A549 treated with Mapracorat at 1 μM for 4 hours (cell line): ENCODE results near the gene TSPAN6. TPM values are rescaled to one million over a fixed set of nuclear protein-coding genes. Genes with fewer than 3 reads are reported as not detected.

ENCODE experiments used
- total RNA-seq: library from RNA; stranded (reverse); fragments of 200-300 nt; extraction: Qiagen RNA extraction; gene quantifications from 5 replicates; pipeline ENCODE4 v1.2.3, GENCODE V29; 2022

Gene TSPAN6
- 36.9 to 43.3 TPM (median 38.8 TPM) in 5 replicates for total RNA-seq

DNA sequence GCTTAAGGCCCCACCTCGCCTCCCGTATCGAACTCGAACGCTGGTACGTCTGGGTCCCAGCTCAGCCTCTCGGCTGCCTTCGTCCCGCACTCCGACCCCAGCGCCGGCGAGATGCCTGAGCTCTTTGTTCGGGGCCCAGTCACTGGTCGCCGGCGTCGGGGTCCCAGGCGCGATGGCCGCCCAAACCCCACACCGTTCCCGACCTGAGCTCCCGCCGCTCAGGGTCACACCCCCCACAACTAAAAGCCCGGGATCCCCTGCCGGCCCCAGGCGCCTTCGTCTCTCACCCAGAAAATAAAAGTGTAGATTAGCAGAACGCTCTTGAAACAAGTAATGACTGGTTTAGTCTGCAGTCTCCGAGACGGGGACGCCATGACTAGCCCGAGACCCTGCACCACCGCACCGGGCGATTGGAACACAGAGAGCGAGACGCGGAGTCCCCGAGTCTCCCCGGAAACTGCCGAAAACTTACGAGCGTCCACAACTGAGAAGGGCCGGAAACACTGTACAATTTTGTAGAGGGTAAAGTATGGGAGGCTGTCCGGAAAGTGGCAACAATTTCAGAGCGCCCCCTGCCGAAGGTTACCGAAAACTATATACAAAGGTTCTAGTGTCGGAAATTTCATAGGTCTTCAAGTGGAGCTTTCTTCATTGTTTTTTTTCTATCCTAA is at the start of gene TSPAN6:
Gene TSPAN6, minus strand, starts transcription at position 486 of the 671 bp plus-strand sequence. Its CDS starts 112 bp downstream, at position 374.

DNA sequence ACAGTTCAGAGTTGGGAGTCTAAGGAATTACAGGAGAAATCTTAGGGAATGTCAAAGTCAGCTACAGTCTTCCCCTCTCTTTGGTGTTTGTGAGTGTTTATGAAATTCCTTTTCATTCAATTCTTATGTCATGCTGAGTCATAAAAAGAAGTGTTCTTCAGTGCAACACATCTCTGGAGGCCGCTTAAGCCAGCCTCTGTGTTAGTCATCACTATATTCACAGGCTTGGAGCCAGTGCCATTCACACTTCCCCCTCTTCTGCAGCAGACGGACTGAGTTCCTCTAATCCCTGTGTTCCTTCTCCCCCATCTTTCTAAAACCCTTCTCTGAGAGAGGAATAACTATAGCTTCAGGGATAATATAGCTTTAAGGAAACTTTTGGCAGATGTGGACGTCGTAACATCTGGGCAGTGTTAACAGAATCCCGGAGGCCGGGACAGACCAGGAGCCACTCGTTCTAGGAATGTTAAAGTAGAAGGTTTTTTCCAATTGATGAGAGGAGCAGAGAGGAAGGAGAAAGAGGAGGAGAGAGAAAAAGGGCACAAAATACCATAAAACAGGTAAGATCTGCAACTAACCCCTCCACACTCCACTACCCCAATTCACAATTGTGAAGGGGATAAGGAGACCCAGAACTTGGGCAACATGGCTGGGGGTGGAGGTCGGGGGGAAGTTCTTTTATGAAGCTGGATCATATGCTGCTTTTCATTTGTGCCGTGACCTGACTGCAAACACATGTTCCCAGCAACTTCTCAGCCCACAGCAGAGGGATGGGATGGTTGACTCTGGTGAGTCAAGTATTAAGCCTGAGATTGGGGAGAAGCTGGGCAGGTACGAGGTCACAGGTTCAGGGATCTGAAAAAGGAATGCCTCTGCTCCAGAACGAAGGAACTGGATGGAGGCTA is 7.6 kb upstream of the TSPAN6 start, which contains the start of gene SRPX2:
Gene SRPX2, plus strand, starts transcription at position 244 of the 905 bp plus-strand sequence. CDS start 2,124 bp downstream, outside the sequence.

GRCh38 chrX:100584611-100585010 is 52.0 kb downstream of the TSPAN6 start, which contains the start of gene TNMD:
Gene TNMD, plus strand, starts transcription at chrX:100584936. Its CDS starts 83 bp downstream, at chrX:100585019.

Other genes with a start within 250 kb of the TSPAN6 start
- 0.01 to 0.04 TPM (median 0.02 TPM) in 3 of 5 replicates, not detected in the others for gene PCDH19, start 226.5 kb downstream of the TSPAN6 start, total RNA-seq
- not detected in 5 replicates for gene TNMD, start 51.9 kb downstream of the TSPAN6 start, total RNA-seq
- 2.1 to 3.4 TPM (median 2.7 TPM) in 5 replicates for gene SRPX2, start 7.4 kb upstream of the TSPAN6 start, total RNA-seq
- 2.0 to 4.4 TPM (median 3.0 TPM) in 5 replicates for gene SYTL4, start 95.3 kb upstream of the TSPAN6 start, total RNA-seq
- 29.3 to 32.7 TPM (median 30.9 TPM) in 5 replicates for gene CSTF2, start 183.6 kb upstream of the TSPAN6 start, total RNA-seq
- gene NOX1, start 237.6 kb upstream of the TSPAN6 start, total RNA-seq = 0.07 to 0.14 TPM (median 0.10 TPM) in 3 of 5 replicates, not detected in the others